HFF-Myc (cell line): Measurements from ENCODE around the gene RFC2.
"Not testable (repeated sequence)": the region's sequence is repeated elsewhere in the genome, so short reads cannot be mapped to it uniquely, and the experiment has no call there.

Source experiments
- DNase-seq: peaks from one replicate; pipeline ENCODE4 v3.0.0-alpha.2; 2011; ENCODE audit warnings: low read depth; ENCODE audit errors: extremely low read depth
- H3K4me3 ChIP-seq: replicated peaks from 2 replicates; pipeline ENCODE4 v1.5.1; 2011; ENCODE audit warnings: low read depth, mild to moderate bottlenecking, control low read depth, low read length
- CTCF ChIP-seq: IDR thresholded peaks from 2 replicates; pipeline ENCODE4 v1.5.1; 2012; ENCODE audit warnings: mild to moderate bottlenecking, low read depth, low read length, control low read depth; ENCODE audit errors: missing control alignments

RFC2 gene

GRCh38 chr7:74218343-74218698, 35.9 kb downstream of the RFC2 start:
- H3K4me3 ChIP-seq, result no peak overlapping the region
- DNase-seq, result no peak
- TF ChIP-seq CTCF, result no peak

DNA sequence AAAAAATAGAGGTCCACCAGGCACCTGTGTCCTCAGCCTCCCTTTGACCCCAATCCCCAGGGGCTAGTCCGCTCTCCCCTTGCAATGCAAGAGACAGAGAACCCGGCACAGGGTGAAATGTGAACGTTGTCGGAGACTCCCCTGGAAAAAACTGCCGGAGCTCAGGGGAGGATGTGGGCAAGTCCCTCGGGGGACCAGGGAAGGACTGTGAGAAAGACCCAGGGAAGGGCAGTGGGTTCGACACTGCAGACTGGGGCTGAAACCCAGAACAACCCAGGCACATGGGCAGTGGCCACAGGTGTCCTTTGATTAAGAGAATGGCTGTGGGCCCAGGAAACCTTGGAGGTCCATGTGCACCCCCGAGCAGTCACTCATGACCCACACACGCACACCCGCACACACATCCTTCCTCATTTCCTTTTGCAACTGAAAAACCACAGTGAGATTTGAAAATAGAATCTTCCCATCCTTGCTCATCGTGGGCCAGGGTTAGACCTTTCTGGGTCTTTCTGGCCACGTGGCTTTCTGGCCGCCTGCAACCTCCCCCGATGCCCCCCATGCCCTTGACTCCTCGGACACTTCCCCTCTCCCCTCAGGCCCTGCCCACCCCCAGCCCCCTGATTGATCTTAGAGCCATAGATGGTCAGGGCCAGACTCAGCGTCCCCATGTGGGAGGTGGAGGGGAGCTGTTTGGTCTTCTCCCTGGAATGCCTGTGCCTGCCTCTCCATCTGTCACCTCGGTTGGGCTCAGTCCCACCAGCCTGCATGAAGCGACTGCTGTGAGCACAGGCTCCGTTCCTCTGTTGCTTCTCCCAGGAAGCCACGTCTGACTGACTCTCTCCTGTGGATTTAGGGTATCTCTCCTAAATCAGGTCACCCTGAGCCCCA, 36.5 kb downstream of the RFC2 start:
- no peak overlapping the region for H3K4me3 ChIP-seq
- no peak for DNase-seq
- no peak for TF ChIP-seq CTCF

- DNase-seq, result no peak
These were observed 37.8 kb downstream of the RFC2 start for GRCh38 chr7:74216361-74216761.

DNA sequence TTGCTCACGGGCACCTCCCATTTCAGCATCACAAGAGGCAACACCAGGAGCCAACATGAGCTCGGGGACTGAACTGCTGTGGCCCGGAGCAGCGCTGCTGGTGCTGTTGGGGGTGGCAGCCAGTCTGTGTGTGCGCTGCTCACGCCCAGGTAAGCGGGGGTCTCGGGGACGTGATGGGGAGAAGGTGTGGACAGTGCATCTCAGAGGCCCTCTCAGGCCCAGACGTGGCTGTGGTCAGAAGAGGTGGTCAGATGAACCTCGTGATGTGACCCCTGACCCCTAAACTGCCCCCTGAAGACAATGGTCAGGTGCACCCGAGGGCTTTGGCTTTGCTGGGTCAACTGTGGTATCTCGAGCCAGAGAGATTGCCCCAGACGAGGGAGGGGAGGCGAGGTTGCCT, 38.3 kb downstream of the RFC2 start:
- no peak overlapping the region for H3K4me3 ChIP-seq
- no peak for DNase-seq
- TF ChIP-seq CTCF, result no peak

More at GRCh38 chr7:74216361-74216761, 37.8 kb downstream of the RFC2 start:
- no peak for TF ChIP-seq CTCF
- no peak overlapping the region for H3K4me3 ChIP-seq

DNA sequence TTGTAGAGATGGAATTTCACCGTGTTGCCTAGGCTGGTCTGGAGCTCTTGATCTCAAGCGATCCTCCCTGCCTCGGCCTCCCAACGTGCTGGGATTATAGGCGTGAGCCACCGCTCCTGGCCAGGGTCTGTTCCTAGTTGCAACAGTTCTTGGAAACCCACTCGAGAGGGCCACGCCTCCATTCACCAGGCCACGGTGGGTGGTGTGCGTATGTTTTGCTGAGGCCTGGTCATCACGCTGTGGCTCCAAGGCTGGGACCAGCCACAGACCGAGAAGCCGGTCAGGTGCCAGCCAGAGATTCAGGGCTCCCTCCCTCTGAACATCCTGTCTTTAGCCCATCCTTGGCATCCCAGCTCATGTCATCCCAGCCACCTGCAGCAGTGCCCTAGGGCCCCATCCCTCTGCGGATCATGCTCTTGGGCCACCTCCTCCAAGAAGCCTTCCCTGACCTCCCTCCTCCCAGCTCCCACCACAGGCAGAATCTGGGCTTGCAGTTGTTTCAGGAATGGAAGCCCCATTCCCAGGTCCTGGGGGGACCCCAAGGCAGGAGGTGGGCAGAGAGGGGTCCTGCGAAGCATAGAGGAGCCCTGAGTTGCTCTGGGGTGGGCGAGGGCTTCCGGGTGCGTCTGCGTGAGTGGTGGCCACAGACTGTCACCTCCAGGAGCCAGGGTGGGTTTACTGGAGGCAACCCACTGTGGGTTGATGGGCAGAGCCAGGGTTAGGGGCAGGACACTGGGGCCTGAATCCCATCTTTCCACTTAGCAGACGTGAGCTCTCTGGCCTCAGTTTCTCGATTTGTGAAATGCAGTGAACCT, 39.2 kb downstream of the RFC2 start:
- TF ChIP-seq CTCF, result no peak
- no peak overlapping the region for H3K4me3 ChIP-seq
- no peak for DNase-seq

- no peak overlapping the region for H3K4me3 ChIP-seq
- DNase-seq, result no peak
- TF ChIP-seq CTCF, result no peak
These were observed 41.5 kb downstream of the RFC2 start for GRCh38 chr7:74212661-74213060.

- not testable (repeated sequence) for H3K4me3 ChIP-seq
These were observed 46.0 kb downstream of the RFC2 start for GRCh38 chr7:74208241-74208640.

More at GRCh38 chr7:74208241-74208640, 46.0 kb downstream of the RFC2 start:
- not testable (repeated sequence) for DNase-seq
